Hepatic stellate cell (primary cell): ENCODE results near the gene JAK3.
"Not testable (repeated sequence)": the region's sequence is repeated elsewhere in the genome, so short reads cannot be mapped to it uniquely, and the experiment has no call there.

Experiments used
- DNase-seq: peaks from one replicate; pipeline ENCODE4 v3.0.0; 2011; ENCODE audit warnings: low spot score

JAK3 gene

GRCh38 chr19:17803264-17803896 is 44.4 kb downstream of the JAK3 start:
- no peak for DNase-seq

- DNase-seq, result no peak
Observed at GRCh38 chr19:17802137-17802858, 45.5 kb downstream of the JAK3 start.

- not testable (repeated sequence) for DNase-seq
Observed at GRCh38 chr19:17798599-17798998, 49.2 kb downstream of the JAK3 start.

GRCh38 chr19:17797424-17798201 is 50.2 kb downstream of the JAK3 start:
- DNase-seq, result no peak

GRCh38 chr19:17796838-17797423 is 50.9 kb downstream of the JAK3 start:
- DNase-seq, result no peak

- DNase-seq, result no peak
Observed at GRCh38 chr19:17796013-17796837, 51.6 kb downstream of the JAK3 start.

- no peak for DNase-seq
Observed at GRCh38 chr19:17795495-17795856, 52.3 kb downstream of the JAK3 start.

- DNase-seq, result no peak
Observed at GRCh38 chr19:17794731-17795494, 52.9 kb downstream of the JAK3 start, which contains the start of gene B3GNT3. B3GNT3 (plus strand) TSS chr19:17795138; CDS start chr19:17807808, 12,670 bp downstream.

- DNase-seq, result no peak
Observed at GRCh38 chr19:17794412-17794730, 53.4 kb downstream of the JAK3 start.

- DNase-seq, result no peak
Observed at GRCh38 chr19:17790059-17790780, 57.6 kb downstream of the JAK3 start.

- DNase-seq, result no peak
Observed at GRCh38 chr19:17788632-17789031, 59.1 kb downstream of the JAK3 start.

GRCh38 chr19:17787274-17787913 is 60.4 kb downstream of the JAK3 start:
- DNase-seq, result no peak

- peak; percentile 86 for DNase-seq
Observed at GRCh38 chr19:17784201-17785008, 63.4 kb downstream of the JAK3 start.

- DNase-seq, result not testable (repeated sequence)
Observed at GRCh38 chr19:17783721-17784120, 64.1 kb downstream of the JAK3 start.

GRCh38 chr19:17780781-17781180 is 67.0 kb downstream of the JAK3 start:
- no peak for DNase-seq

GRCh38 chr19:17778968-17779929 is 68.5 kb downstream of the JAK3 start:
- DNase-seq, result peak; percentile 26

GRCh38 chr19:17778251-17778967 is 69.4 kb downstream of the JAK3 start:
- DNase-seq, result peak; percentile 56
